Measurements from ENCODE around the gene ARNT2. TPM values are rescaled to one million over a fixed set of nuclear protein-coding genes. Genes with fewer than 3 reads are reported as not detected.

The ARNT2 gene
- polyA plus RNA-seq, 1 of the 3 experiments (the other 2 are of a cell fraction) = 17.0 TPM

GRCh38 chr15:80403712-80404056, 498 bp upstream of the ARNT2 start (continued):
- TF ChIP-seq FOSL2 (IDR thresholded peaks at IDR 0.05; ENCODE audit: borderline replicate concordance, low read depth) = no peak
- 0 out of 2 replicates have a peak, but pooled peaks have one; percentile 24 for TF ChIP-seq MAX (IDR thresholded peaks at IDR 0.05; ENCODE audit: low read depth)

GRCh38 chr15:80404761-80405553, 775 bp downstream of the ARNT2 start:
- Histone ChIP-seq H3K9ac (peak overlapping the region; percentile 80), H3K36me3 (replicated peaks in 1 of 2; ENCODE audit: control insufficient read depth in 1 of 2, insufficient read depth in 2 of 2, low read length in 1 of 2) (no peaks in the 10 kb centered on the region), H3K27ac (ENCODE audit: low read depth in 2 of 2, low read length in 1 of 2) (peak overlapping the region; percentile 39 to 87; a peak in 3 of 4 replicates), H3K9me3 (no peaks in the 10 kb centered on the region), H3K4me1 (ENCODE audit: control insufficient read depth in 1 of 2, insufficient read depth in 2 of 2, low read depth in 1 of 2, low read length in 1 of 2) (peaks cover 6 to 17% of the 10 kb centered on the region in 2 experiments; a peak in 2 of 4 replicates), H3F3A (replicated peaks; ENCODE audit: insufficient read depth) (no peaks in the 10 kb centered on the region), H3K4me3 (ENCODE audit: low read depth in 2 of 2, low read length in 1 of 2) (peak overlapping the region; percentile 83 to 85), H3K27me3 (ENCODE audit: insufficient read depth) (no peaks in the 10 kb centered on the region), H3K4me2 (peak overlapping the region; percentile 92), H3K9me2 (no peaks in the 10 kb centered on the region), H3K79me2 (ENCODE audit: insufficient read depth) (peaks cover 24% of the 10 kb centered on the region; the same call in 1 of the 2 replicates), H2AFZ (ENCODE audit: low read depth) (peak overlapping the region; percentile 82), H4K20me1 (ENCODE audit: insufficient read depth) (no peaks in the 10 kb centered on the region)
- ChIA-PET POLR2A (no interaction called here), CTCF (interaction anchor here (1.3 kb wide), 1 partner anchor 9 kb away, joined by 3 read pairs; no protein-coding TSS in a partner anchor)
- WGBS (ENCODE audit: low lambda C conversion rate) = 8% methylated on average over 20 of the region's 33 CpGs
- peak; percentile 79 for DNase-seq
- TF ChIP-seq YY1 (IDR thresholded peaks at IDR 0.05; ENCODE audit: low read depth) = no peak
- no peak for TF ChIP-seq CHD2 (IDR thresholded peaks at IDR 0.05; ENCODE audit: low read length, partially characterized antibody)
- peak; percentile 36; the same call in 1 of the 2 replicates for TF ChIP-seq POLR2AphosphoS5 (IDR thresholded peaks at IDR 0.05; ENCODE audit: low read depth, low read length)
- peak; percentile 37 for TF ChIP-seq MXI1 (IDR thresholded peaks at IDR 0.05; ENCODE audit: low read depth, low read length)
- no peak for TF ChIP-seq TEAD4 (IDR thresholded peaks at IDR 0.05; ENCODE audit: borderline replicate concordance, insufficient read depth)

- TF ChIP-seq GABPA (IDR thresholded peaks at IDR 0.05; ENCODE audit: low read depth) = no peak
- TF ChIP-seq REST (IDR thresholded peaks at IDR 0.05; ENCODE audit: low read depth, low read length) = no peak
- TF ChIP-seq FOXJ3 (CRISPR knock-in tag; IDR thresholded peaks at IDR 0.05) = no peak
- H3K9me2 ChIP-seq = no peaks in the 10 kb centered on the region
- CTCF ChIA-PET = no interaction called here
Observed at GRCh38 chr15:80405554-80405850, 1.3 kb downstream of the ARNT2 start.

More at GRCh38 chr15:80405554-80405850, 1.3 kb downstream of the ARNT2 start:
- Histone ChIP-seq H3K27me3 (ENCODE audit: insufficient read depth) (no peaks in the 10 kb centered on the region), H3K4me1 (ENCODE audit: control insufficient read depth in 1 of 2, insufficient read depth in 2 of 2, low read depth in 1 of 2, low read length in 1 of 2) (peaks cover 6 to 17% of the 10 kb centered on the region in 2 experiments; a peak in 2 of 4 replicates), H4K20me1 (ENCODE audit: insufficient read depth) (no peaks in the 10 kb centered on the region), H3K4me3 (ENCODE audit: low read depth in 2 of 2, low read length in 1 of 2) (peak overlapping the region; percentile 83 to 85; a peak in 2 of 4 replicates), H3K4me2 (peak overlapping the region; percentile 92), H3K79me2 (ENCODE audit: insufficient read depth) (peaks cover 24% of the 10 kb centered on the region; the same call in 1 of the 2 replicates), H3K9ac (peak overlapping the region; percentile 80; the same call in 1 of the 2 replicates), H3K27ac (ENCODE audit: low read depth in 2 of 2, low read length in 1 of 2) (no peak overlapping the region), H3F3A (replicated peaks; ENCODE audit: insufficient read depth) (no peaks in the 10 kb centered on the region), H3K36me3 (replicated peaks in 1 of 2; ENCODE audit: control insufficient read depth in 1 of 2, insufficient read depth in 2 of 2, low read length in 1 of 2) (no peaks in the 10 kb centered on the region), H3K9me3 (no peaks in the 10 kb centered on the region), H2AFZ (ENCODE audit: low read depth) (no peak overlapping the region)
- POLR2A ChIA-PET = no interaction called here
- no peak for DNase-seq
- WGBS (ENCODE audit: low lambda C conversion rate) = 91% methylated on average over 4 of the region's 4 CpGs
